Measurements from ENCODE around the gene TFG. TPM values are rescaled to one million over a fixed set of nuclear protein-coding genes. Genes with fewer than 3 reads are reported as not detected.

TFG gene
- total RNA-seq, 4 donors from 2014 or later = 61.0 to 74.4 (median 64.9) TPM

DNA sequence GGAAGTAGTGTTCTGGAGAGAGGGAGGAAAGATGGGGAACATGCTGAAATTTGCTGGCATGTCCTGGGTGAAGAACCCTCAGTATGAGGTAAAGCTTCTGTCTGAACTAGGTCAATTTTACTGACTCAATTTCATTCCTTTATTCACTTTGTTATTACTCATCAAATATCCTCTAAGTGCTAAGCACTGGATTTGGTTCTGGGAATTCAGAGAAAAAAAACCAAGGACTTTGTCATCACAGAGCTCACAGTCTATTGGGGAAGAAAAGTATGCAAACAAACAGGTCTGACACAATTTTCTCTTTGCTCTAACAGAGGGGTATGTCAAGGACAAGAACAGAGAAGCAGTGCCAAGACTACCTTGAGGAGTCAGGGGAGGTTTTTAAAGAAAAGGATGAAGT, 68.0 kb downstream of the TFG start:
- Histone ChIP-seq H3K27me3 (no peaks in the 10 kb centered on the region), H3K4me3 (no peak overlapping the region), H3K27ac (replicated peaks in 1 of 4) (no peak overlapping the region), H3K4me1 (peaks cover 0 to 3% (median 2%) of the 10 kb centered on the region in 4 donors), H3K9me3 (no peaks in the 10 kb centered on the region), H3K36me3 (peaks cover 0 to 62% (median 8%) of the 10 kb centered on the region in 4 donors)
- no peak for TF ChIP-seq POLR2A (IDR thresholded peaks at IDR 0.05; ENCODE audit: low read depth)
- TF ChIP-seq CTCF (IDR thresholded peaks at IDR 0.05) = no peak
- no peak for TF ChIP-seq POLR2AphosphoS5 (IDR thresholded peaks at IDR 0.05)
- no peak for TF ChIP-seq EP300 (IDR thresholded peaks at IDR 0.05)
- intact Hi-C loops (cut with DNase I) = no loop called here
- DNase-seq (ENCODE audit: extremely low spot score) = no peak

- no peaks in the 10 kb centered on the region for H3K9me3 ChIP-seq
- H3K4me3 ChIP-seq = no peak overlapping the region
- no peak overlapping the region for H3K27ac ChIP-seq (replicated peaks in 1 of 4)
- H3K4me1 ChIP-seq = peaks cover 2 to 14% (median 12%) of the 10 kb centered on the region in 4 donors
- no peak for DNase-seq (ENCODE audit: extremely low spot score)
- H3K36me3 ChIP-seq = peaks cover 0 to 45% (median 5%) of the 10 kb centered on the region in 4 donors
- no peaks in the 10 kb centered on the region for H3K27me3 ChIP-seq
- no peak for TF ChIP-seq EP300 (IDR thresholded peaks at IDR 0.05)
- TF ChIP-seq POLR2AphosphoS5 (IDR thresholded peaks at IDR 0.05) = no peak
- TF ChIP-seq CTCF (IDR thresholded peaks at IDR 0.05) = no peak
- no peak for TF ChIP-seq POLR2A (IDR thresholded peaks at IDR 0.05; ENCODE audit: low read depth)
- intact Hi-C loops (cut with DNase I) = no loop called here
These were observed 70.2 kb downstream of the TFG start for GRCh38 chr3:100779480-100779879.

GRCh38 chr3:100780071-100780622, 70.9 kb downstream of the TFG start:
- Histone ChIP-seq H3K4me1 (peaks cover 2 to 14% (median 12%) of the 10 kb centered on the region in 4 donors), H3K9me3 (peaks cover 0 to under 1% (median 0%) of the 10 kb centered on the region in 4 donors), H3K27me3 (no peaks in the 10 kb centered on the region), H3K36me3 (peaks cover 0 to 39% (median 5%) of the 10 kb centered on the region in 4 donors), H3K27ac (replicated peaks in 1 of 4) (no peak overlapping the region), H3K4me3 (no peak overlapping the region)
- WGBS = 81% methylated on average over 2 of the region's 2 CpGs
- intact Hi-C loops (cut with DNase I) = no loop called here
- no peak for TF ChIP-seq POLR2AphosphoS5 (IDR thresholded peaks at IDR 0.05)
- DNase-seq (ENCODE audit: extremely low spot score) = no peak

DNA sequence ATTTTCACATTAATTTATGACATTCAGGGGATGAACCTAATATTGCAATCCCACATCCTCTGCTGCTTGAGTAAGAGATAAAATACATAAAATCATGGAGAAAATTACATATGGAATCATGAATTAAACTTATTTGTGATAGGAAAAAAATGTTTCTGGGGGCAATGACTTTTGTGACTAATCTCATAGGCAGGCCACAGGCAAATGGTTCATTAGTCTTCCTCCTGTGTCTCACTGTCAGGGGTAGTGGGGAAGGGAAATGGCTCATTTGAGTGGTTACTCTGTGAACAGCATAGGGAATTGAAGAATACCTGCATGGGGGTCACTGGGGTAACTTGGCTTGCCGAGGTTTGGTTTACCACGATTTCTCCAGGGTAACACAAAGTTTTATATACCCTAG, 72.0 kb downstream of the TFG start:
- H3K4me3 ChIP-seq = no peak overlapping the region
- intact Hi-C loops (cut with DNase I) = no loop called here
- peaks cover 0 to 39% (median 5%) of the 10 kb centered on the region in 4 donors for H3K36me3 ChIP-seq
- no peak for DNase-seq (ENCODE audit: extremely low spot score)
- H3K4me1 ChIP-seq = peaks cover 2 to 14% (median 12%) of the 10 kb centered on the region in 4 donors
- H3K27ac ChIP-seq (replicated peaks in 1 of 4) = no peak overlapping the region
- H3K9me3 ChIP-seq = peaks cover 0 to 10% (median 4%) of the 10 kb centered on the region in 4 donors
- 96% methylated on average over 2 of the region's 2 CpGs for WGBS
- no peaks in the 10 kb centered on the region for H3K27me3 ChIP-seq
- no peak for TF ChIP-seq CTCF (IDR thresholded peaks at IDR 0.05)
- TF ChIP-seq EP300 (IDR thresholded peaks at IDR 0.05) = no peak
- no peak for TF ChIP-seq POLR2AphosphoS5 (IDR thresholded peaks at IDR 0.05)
- no peak for TF ChIP-seq POLR2A (IDR thresholded peaks at IDR 0.05; ENCODE audit: low read depth)

GRCh38 chr3:100782348-100782747, 73.1 kb downstream of the TFG start:
- Histone ChIP-seq H3K36me3 (peaks cover 0 to 33% (median 2%) of the 10 kb centered on the region in 4 donors), H3K9me3 (peaks cover 0 to 10% (median 4%) of the 10 kb centered on the region in 4 donors), H3K27ac (replicated peaks in 1 of 4) (peak overlapping the region in 1 of 4 donors; percentile 17), H3K4me1 (peaks cover 2 to 14% (median 12%) of the 10 kb centered on the region in 4 donors), H3K27me3 (no peaks in the 10 kb centered on the region), H3K4me3 (no peak overlapping the region)
- TF ChIP-seq POLR2A (IDR thresholded peaks at IDR 0.05; ENCODE audit: low read depth) = no peak
- no peak for TF ChIP-seq CTCF (IDR thresholded peaks at IDR 0.05)
- TF ChIP-seq POLR2AphosphoS5 (IDR thresholded peaks at IDR 0.05) = no peak
- TF ChIP-seq EP300 (IDR thresholded peaks at IDR 0.05) = no peak
- intact Hi-C loops (cut with DNase I) = no loop called here
- 46% methylated on average over 2 of the region's 2 CpGs for WGBS
- no peak for DNase-seq (ENCODE audit: extremely low spot score)
